C4-2B (cell line): ENCODE data around the gene RARRES2.
"Not testable (repeated sequence)": the region's sequence is repeated elsewhere in the genome, so short reads cannot be mapped to it uniquely, and the experiment has no call there.

ENCODE experiments used
- H3K27ac ChIP-seq: fragments of 450-650 bp; 2 replicates; pipeline ENCODE4 v1.5.1; 2017
- ZFX ChIP-seq: fragments of 450-650 bp; IDR thresholded peaks from 2 replicates; pipeline ENCODE4 v1.6.1; 2017
- TF ChIP-seq, protein P1 (sequence below): fragments of 450-650 bp; conservative IDR thresholded peaks from 2 replicates; pipeline ENCODE4 v1.5.1; 2017; ENCODE audit warnings: mild to moderate bottlenecking

Gene RARRES2

DNA sequence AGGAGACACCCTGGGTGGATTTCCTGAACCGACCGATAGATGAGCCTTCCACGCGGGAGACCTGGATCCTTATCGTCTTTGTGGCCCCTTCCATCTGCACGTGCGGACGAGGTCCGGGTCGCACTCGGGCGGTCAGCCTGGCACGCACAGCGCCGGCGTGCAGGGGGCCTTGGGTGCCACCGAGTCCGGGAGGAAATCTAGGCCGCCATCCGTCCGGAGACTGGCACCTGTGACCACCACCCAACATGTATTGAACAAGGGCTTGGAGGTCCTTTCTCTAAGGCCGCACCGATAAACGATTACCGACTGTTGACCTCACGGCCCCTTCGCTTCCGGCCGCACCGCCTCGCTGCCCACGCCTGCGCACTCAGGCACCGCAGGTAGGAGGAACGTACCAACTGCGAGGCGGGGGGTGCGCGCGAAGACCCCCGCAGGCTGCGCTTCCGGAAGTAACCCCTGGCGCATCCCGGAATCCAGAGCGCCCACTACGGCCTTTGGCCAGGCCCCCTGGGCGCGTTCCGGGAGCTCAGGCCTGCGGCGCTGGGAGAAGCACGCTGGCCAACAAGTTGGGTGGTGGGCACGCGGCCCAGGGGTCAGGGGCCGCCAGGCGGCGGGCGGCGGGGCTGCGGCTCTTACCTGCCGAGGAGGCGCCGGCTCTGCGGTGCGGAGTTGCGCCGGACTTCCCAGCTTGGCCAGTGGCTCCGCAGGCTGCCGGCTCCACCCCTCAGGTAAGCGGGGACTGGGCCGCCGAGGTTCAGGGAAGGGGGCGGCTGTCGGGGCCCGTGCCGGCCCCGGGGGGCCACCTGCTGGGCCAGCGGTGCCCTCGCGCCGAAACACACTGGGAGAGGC is 18.4 kb downstream of the RARRES2 start, which contains the start of the genes ACTR3C and LRRC61:
TSS of gene ACTR3C (minus strand) at position 713 of the 849 bp plus-strand sequence. CDS start 28,249 bp downstream, outside the sequence.
TSS of gene LRRC61 (plus strand) at position 523 of the 849 bp plus-strand sequence. CDS start 13,507 bp downstream, outside the sequence.
- H3K27ac ChIP-seq = peak within 1 kb of the TSS; percentile 92
- peak; percentile 46; the same call in 1 of the 2 replicates for TF ChIP-seq ZFX
- TF ChIP-seq, protein P1, sequence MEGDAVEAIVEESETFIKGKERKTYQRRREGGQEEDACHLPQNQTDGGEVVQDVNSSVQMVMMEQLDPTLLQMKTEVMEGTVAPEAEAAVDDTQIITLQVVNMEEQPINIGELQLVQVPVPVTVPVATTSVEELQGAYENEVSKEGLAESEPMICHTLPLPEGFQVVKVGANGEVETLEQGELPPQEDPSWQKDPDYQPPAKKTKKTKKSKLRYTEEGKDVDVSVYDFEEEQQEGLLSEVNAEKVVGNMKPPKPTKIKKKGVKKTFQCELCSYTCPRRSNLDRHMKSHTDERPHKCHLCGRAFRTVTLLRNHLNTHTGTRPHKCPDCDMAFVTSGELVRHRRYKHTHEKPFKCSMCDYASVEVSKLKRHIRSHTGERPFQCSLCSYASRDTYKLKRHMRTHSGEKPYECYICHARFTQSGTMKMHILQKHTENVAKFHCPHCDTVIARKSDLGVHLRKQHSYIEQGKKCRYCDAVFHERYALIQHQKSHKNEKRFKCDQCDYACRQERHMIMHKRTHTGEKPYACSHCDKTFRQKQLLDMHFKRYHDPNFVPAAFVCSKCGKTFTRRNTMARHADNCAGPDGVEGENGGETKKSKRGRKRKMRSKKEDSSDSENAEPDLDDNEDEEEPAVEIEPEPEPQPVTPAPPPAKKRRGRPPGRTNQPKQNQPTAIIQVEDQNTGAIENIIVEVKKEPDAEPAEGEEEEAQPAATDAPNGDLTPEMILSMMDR = no peak; the same call in 1 of the 2 replicates

DNA sequence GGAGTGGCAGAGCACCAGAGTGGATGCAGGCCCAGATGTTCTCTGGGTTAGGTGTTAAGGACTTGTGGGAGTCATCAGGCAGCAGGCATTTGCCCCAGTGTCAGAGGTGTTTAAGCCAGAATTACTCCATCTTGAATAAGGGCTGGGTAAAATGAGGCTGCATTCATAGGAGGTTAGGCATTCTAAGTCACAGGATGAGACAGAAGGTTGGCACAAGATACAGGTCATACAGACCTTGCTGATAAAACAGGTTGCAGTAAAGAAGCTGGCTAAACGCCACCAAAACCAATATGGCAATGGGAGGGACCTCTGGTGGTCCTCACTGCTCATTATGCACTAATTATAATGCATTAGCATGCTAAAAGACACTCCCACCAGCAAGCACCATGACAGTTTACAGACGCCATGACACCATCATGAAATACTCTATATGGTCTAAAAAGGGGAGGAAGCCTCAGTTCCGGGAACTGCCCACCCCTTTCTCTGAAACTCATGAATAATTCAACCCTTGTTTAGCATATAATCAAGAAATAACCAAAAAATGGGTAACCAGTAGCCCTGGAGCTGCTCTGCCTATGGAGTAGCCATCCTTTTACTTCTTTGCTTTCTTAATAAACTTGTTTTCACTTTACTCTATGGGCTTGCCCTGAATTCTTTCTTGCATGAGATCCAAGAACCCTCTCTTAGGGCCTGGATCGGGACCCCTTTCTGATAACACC is 19.2 kb downstream of the RARRES2 start:
- TF ChIP-seq, protein P1 = no peak
- no peak for TF ChIP-seq ZFX
- peak overlapping the region; percentile 92 for H3K27ac ChIP-seq

DNA sequence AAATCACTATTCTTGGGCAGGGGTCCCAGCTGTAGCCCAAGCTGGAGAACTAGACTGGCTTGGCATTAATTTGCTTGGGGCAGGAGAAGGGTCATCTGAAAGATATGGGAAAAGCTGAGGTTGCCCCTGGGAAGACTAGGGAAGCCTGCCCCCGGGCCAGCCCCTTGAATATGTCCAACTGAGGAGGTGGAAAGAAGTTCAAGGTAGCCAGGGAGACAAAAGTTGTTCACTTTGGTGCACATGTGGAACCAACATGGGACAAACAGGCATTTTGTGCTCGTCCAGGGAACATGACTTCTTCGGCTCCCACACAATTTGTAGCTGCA is 19.7 kb downstream of the RARRES2 start:
- peak overlapping the region; percentile 92 for H3K27ac ChIP-seq
- TF ChIP-seq ZFX = no peak
- TF ChIP-seq, protein P1 = no peak

DNA sequence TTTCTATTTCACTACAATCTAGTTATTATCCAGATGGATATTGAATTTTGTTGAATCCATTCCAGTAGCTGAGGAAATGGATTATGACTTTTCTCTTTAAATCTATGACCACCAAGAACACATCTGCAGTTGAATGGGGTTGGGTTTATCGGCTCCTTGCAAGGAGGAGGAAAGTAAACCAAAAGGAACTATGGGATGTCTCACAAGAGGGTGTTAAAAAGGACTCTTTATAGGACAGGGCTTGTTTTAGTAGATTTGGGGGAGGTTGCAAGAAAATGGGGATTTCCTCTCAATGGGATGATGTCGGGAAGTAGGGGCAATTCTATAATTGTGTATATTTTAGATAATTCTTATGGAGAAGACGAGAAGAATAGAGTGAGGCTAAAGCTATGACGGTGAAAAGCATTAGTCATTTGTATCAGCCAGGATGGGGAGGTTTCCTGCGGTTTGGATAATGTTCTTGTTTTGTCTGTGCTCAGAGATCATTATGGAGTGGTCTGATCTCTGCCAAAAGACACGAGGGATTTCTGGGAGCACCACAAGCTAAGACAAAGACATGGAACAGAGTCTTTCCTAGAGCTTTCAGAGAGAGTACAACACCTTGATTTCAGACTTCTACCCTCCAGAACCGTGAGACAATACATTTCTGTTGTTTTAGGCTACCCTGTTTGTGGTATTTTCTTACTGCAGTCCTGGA is 23.5 kb downstream of the RARRES2 start:
- H3K27ac ChIP-seq = no peak overlapping the region
- TF ChIP-seq, protein P1 = no peak
- no peak for TF ChIP-seq ZFX

DNA sequence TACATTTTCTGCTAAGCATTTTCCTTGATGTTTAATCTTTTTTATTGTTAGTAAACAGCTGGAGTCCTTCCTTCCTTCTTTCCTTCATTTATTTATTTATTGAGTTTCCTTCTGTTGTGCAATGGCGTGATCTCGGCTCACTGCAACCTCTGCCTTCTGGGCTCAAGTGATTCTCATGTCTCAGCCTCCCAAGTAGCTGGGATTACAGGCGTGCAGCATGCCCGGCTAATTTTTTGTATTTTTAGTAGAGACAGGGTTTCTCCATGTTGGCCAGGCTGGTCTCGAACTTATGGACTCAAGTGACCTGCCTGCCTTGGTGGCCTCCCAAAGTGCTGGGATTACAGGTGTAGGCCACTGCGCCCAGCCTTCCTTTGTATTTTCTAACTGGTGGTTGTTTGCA is 24.4 kb downstream of the RARRES2 start:
- H3K27ac ChIP-seq = not testable (repeated sequence)

DNA sequence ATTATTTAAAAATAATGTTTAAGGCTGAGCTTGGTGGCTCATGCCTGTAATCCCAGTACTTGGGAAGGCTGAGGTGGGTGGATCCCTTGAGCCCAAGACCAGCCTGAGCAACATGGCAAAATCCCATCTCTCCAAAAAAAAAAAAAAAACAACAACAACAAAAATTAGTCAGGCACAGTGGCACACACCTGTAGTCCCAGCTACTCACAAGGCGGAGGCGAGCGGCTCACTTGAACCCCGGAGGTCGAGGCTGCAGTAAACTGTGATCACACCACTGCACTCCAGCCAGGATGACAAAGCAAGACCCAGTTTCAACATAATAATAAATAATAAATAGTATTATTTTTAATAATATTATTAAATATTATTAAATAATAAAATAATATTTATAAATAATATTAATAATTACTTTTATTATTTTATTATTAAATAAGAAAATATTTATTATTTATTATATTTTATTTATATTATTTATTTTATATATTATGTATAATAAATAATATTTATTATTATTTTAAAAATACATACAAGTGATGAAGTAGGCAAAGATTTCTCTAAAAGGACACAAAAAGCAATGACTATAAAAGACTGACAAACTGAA is 26.7 kb downstream of the RARRES2 start:
- no peak overlapping the region for H3K27ac ChIP-seq
- TF ChIP-seq, protein P1 = no peak
- TF ChIP-seq ZFX = no peak

DNA sequence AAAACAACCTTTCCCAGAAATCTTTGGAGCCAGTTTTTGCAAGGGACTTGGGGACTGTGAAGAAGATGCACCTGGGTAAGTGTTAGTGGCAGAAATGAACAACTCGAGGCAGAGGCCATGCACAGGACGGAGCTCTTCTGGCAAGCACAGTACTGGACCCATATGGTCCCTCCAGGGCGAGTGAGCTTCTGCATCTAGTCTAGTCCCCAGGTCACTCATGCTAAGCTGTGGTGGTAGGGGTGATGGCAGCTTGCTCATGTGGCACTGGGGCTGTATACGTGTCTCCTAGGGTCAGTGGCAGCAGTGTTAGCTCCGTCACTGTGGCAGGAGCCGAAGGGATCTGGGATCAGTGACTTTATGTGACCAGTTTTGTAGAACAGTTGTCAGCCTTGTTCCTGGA is 27.6 kb downstream of the RARRES2 start:
- no peak overlapping the region for H3K27ac ChIP-seq
- TF ChIP-seq, protein P1 = no peak
- no peak for TF ChIP-seq ZFX
